Trophoblast cell (in vitro differentiated cells and primary cell): ENCODE measurements around the gene AK6.
A peak's percentile ranks its signal among the peaks of the same experiment; 100 is the strongest.

ENCODE experiments used
- DNase-seq, 2 donors: peaks; one replicate each; pipeline ENCODE4 v3.0.0-alpha.2; 2016
- H2AFZ ChIP-seq: 2 replicates; pipeline ENCODE4 v1.6.1; 2013; ENCODE audit warnings: low read length, moderate library complexity, mild to moderate bottlenecking; ENCODE audit not compliant: insufficient read depth, poor library complexity
- H2AK5ac ChIP-seq: 2 replicates; pipeline ENCODE4 v1.6.1; 2013; ENCODE audit warnings: mild to moderate bottlenecking, low read length
- H2BK120ac ChIP-seq: 2 replicates; pipeline ENCODE4 v1.6.1; 2013; ENCODE audit warnings: low read length, mild to moderate bottlenecking, moderate library complexity; ENCODE audit not compliant: insufficient read depth, poor library complexity
- H2BK12ac ChIP-seq: 2 replicates; pipeline ENCODE4 v1.6.1; 2013; ENCODE audit warnings: mild to moderate bottlenecking, low read length, moderate library complexity
- H2BK5ac ChIP-seq: 2 replicates; pipeline ENCODE4 v1.6.1; 2013; ENCODE audit warnings: low read length, low read depth, moderate library complexity, mild to moderate bottlenecking; ENCODE audit not compliant: poor library complexity
- H3K14ac ChIP-seq: 2 replicates; pipeline ENCODE4 v1.6.1; 2013; ENCODE audit warnings: mild to moderate bottlenecking, low read length
- H3K18ac ChIP-seq: 2 replicates; pipeline ENCODE4 v1.6.1; 2013; ENCODE audit warnings: mild to moderate bottlenecking, low read length
- H3K23ac ChIP-seq: 2 replicates; pipeline ENCODE4 v1.6.1; 2013; ENCODE audit warnings: low read length
- H3K27ac ChIP-seq: 2 replicates; pipeline ENCODE4 v1.5.1; 2013; ENCODE audit warnings: low read depth, mild to moderate bottlenecking, inconsistent platforms, low read length, moderate library complexity
- H3K27me3 ChIP-seq: 2 replicates; pipeline ENCODE4 v1.6.1; 2013; ENCODE audit warnings: inconsistent platforms, mild to moderate bottlenecking, low read length, moderate library complexity; ENCODE audit not compliant: insufficient read depth
- H3K36me3 ChIP-seq, 2 experiments: 1 replicate in 1 of 2; 2 replicates in 1 of 2; pipeline ENCODE4 v1.6.1; 2013; ENCODE audit warnings: low read length in 2 of 2, mild to moderate bottlenecking in 2 of 2, moderate library complexity in 1 of 2; ENCODE audit not compliant: insufficient read depth in 2 of 2, control insufficient read depth in 1 of 2
- H3K4ac ChIP-seq: 2 replicates; pipeline ENCODE4 v1.6.1; 2013; ENCODE audit warnings: low read depth, mild to moderate bottlenecking, low read length, moderate library complexity
- H3K4me1 ChIP-seq, 2 experiments: 1 replicate in 1 of 2; 2 replicates in 1 of 2; pipeline ENCODE4 v1.6.1; 2013; ENCODE audit warnings: low read length in 2 of 2, mild to moderate bottlenecking in 2 of 2, moderate library complexity in 1 of 2; ENCODE audit not compliant: insufficient read depth in 2 of 2, control insufficient read depth in 1 of 2
- H3K4me2 ChIP-seq: 2 replicates; pipeline ENCODE4 v1.6.1; 2013; ENCODE audit warnings: inconsistent platforms, mild to moderate bottlenecking, low read length, moderate library complexity
- H3K4me3 ChIP-seq: 2 replicates; pipeline ENCODE4 v1.5.1; 2013; ENCODE audit warnings: mild to moderate bottlenecking, low read depth, low read length, inconsistent platforms
- H3K79me1 ChIP-seq: one replicate; pipeline ENCODE4 v1.6.1; 2013; ENCODE audit warnings: low read length
- H3K79me2 ChIP-seq: 2 replicates; pipeline ENCODE4 v1.6.1; 2013; ENCODE audit warnings: low read length, mild to moderate bottlenecking; ENCODE audit not compliant: control insufficient read depth, insufficient read depth, poor library complexity
- H3K9ac ChIP-seq: 2 replicates; pipeline ENCODE4 v1.6.1; 2013; ENCODE audit warnings: mild to moderate bottlenecking, low read length
- H3K9me3 ChIP-seq: 2 replicates; pipeline ENCODE4 v1.6.1; 2013; ENCODE audit warnings: low read depth, mild to moderate bottlenecking, control low read depth, inconsistent platforms, low read length; ENCODE audit not compliant: insufficient read depth
- H4K12ac ChIP-seq: 2 replicates; pipeline ENCODE4 v1.6.1; 2013; ENCODE audit warnings: low read depth, mild to moderate bottlenecking, low read length, moderate library complexity
- H4K8ac ChIP-seq: 2 replicates; pipeline ENCODE4 v1.6.1; 2013; ENCODE audit warnings: low read depth, mild to moderate bottlenecking, low read length, moderate library complexity
- H4K91ac ChIP-seq: one replicate; pipeline ENCODE4 v1.6.1; 2013; ENCODE audit warnings: low read depth, mild to moderate bottlenecking, low read length, moderate library complexity
- WGBS: extraction: QIAGEN DNeasy Blood & Tissue Kit; methylation state at CpG from one replicate; pipeline ENCODE4 v1.1.7; 2013; ENCODE audit warnings: missing lambda C conversion rate; ENCODE audit not compliant: insufficient read length, insufficient coverage; ENCODE audit errors: extremely low coverage; 5-methylcytosine and 5-hydroxymethylcytosine counted together

Gene AK6

DNA sequence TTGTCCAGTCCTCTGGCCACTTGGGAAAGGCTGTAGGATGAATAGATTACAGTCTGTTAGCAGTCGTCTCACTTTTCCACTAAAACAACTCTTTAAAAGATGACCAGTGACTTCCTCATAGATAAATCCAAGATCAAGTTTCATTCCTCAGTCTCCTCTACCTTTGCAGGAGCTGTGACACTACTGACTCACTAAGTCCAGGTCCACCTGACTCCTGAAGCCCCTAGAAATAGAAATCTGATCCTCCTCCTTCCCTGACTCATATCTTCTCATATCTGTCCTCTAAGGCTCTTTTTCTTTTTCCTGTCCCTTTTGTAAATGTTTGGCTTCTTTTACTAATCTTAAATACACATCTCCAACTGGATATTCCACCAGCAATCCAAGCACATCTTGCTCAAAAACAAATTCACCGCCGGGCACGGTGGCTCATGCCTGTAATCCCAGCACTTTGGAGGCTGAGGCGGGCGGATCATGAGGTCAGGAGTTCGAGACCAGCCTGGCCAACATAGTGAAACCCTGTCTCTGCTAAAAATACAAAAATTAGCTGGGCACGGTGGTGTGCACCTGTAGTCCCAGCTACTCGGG lies 39.3 kb downstream of the AK6 start:
- Histone ChIP-seq H2AFZ (no peak overlapping the region), H2AK5ac (no peak overlapping the region), H3K9ac (no peak overlapping the region), H3K27me3 (no peaks in the 10 kb centered on the region), H3K79me2 (no peaks in the 10 kb centered on the region), H3K14ac (no peak overlapping the region), H2BK120ac (no peak overlapping the region), H4K8ac (no peak overlapping the region), H3K79me1 (no peaks in the 10 kb centered on the region), H3K27ac (no peak overlapping the region), H3K23ac (no peak overlapping the region), H4K12ac (no peak overlapping the region), H3K18ac (no peak overlapping the region), H3K4ac (no peak overlapping the region), H3K9me3 (no peaks in the 10 kb centered on the region), H2BK5ac (no peak overlapping the region), H3K4me1 (no peaks in the 10 kb centered on the region), H3K4me3 (no peak overlapping the region), H3K36me3 (no peaks in the 10 kb centered on the region), H4K91ac (no peak overlapping the region), H3K4me2 (no peak overlapping the region), H2BK12ac (no peak overlapping the region)
- WGBS: no CpG with 5 or more reads among the region's 9 CpGs
- DNase-seq: peak in 1 of 2 donors; percentile 40

DNA sequence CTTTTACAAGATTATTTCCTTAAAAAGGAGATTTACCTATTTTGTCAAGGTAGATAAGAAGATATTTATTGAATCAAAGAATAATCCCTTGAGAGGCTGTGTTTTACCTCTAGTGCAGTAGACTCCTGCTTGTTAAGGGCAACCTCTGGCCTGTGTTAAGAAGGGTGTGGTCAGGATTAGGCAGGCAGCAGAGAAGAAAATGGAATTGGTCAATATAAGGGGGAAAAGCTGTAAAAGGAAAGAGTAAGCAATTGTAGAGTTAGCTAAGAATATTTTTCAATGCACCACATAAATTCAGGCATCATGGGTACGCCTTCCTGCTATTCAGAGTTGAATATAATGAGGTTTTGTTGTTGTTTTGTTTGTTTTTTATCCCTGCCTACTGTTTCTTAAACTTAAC lies 43.0 kb downstream of the AK6 start:
- Histone ChIP-seq H3K14ac (no peak overlapping the region), H2BK120ac (no peak overlapping the region), H2BK5ac (no peak overlapping the region), H3K18ac (no peak overlapping the region), H3K9me3 (no peaks in the 10 kb centered on the region), H3K4ac (no peak overlapping the region), H3K27me3 (no peaks in the 10 kb centered on the region), H2BK12ac (no peak overlapping the region), H3K79me1 (no peaks in the 10 kb centered on the region), H2AFZ (no peak overlapping the region), H3K9ac (no peak overlapping the region), H4K91ac (no peak overlapping the region), H3K79me2 (no peaks in the 10 kb centered on the region), H4K12ac (no peak overlapping the region), H4K8ac (no peak overlapping the region), H3K36me3 (no peaks in the 10 kb centered on the region), H2AK5ac (no peak overlapping the region), H3K23ac (no peak overlapping the region), H3K4me1 (no peaks in the 10 kb centered on the region), H3K4me3 (no peak overlapping the region), H3K27ac (no peak overlapping the region), H3K4me2 (no peak overlapping the region)
- no CpG with 5 or more reads among the region's 1 CpG for WGBS
- DNase-seq: no peak

DNA sequence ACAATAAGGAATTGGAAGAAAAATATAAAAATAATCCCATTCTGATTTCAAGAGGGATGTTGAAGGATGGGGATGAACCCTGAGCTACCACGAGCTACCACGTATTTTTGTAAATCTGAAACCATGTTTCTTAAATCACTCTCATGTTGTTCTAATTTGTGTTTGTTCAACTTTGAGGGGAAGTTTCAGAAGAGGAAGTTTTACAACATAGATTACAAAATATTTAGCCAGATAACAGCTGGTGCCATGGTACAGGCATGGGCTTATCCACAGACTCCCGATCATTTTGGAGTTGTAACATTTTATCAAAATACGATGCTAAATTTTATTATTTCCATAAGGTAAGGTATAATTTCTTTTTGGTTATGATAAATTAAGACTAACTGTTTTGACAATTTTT lies 51.9 kb downstream of the AK6 start:
- no CpG with 5 or more reads among the region's 4 CpGs for WGBS
- no peak overlapping the region for H2BK120ac ChIP-seq

DNA sequence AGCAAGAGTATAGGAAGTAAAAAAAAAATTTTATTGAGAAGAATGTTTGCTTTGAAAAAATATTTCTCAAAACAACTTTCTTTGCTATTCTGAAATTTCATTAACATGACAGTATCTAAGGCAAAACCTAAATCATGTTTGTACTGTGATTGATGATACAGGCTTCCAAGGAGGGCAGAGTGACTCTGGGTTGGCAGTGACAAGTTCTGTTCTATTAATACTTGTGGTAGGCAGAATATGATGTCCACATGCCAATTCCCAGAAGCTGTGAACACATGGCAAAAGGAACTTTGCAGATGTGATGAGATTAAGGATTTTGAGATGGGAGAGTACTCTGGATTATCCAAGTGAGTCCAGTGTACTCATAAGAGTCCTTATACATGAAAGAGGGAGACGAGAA lies 53.3 kb downstream of the AK6 start:
- no peak overlapping the region for H2AFZ ChIP-seq
- H3K79me1 ChIP-seq: no peaks in the 10 kb centered on the region
- no peak overlapping the region for H3K27ac ChIP-seq
- H2BK120ac ChIP-seq: no peak overlapping the region
- H3K9me3 ChIP-seq: no peaks in the 10 kb centered on the region
- WGBS: 80% methylated on average over 1 of the region's 1 CpG
- H3K4me3 ChIP-seq: no peak overlapping the region
- H3K9ac ChIP-seq: no peak overlapping the region
- H4K8ac ChIP-seq: no peak overlapping the region
- H4K91ac ChIP-seq: no peak overlapping the region
- no peak overlapping the region for H3K23ac ChIP-seq
- H3K4ac ChIP-seq: no peak overlapping the region
- H3K4me1 ChIP-seq: no peaks in the 10 kb centered on the region
- H3K18ac ChIP-seq: no peak overlapping the region
- H3K79me2 ChIP-seq: no peaks in the 10 kb centered on the region
- H2BK12ac ChIP-seq: no peak overlapping the region
- H2AK5ac ChIP-seq: no peak overlapping the region
- no peaks in the 10 kb centered on the region for H3K27me3 ChIP-seq
- H3K4me2 ChIP-seq: no peak overlapping the region
- no peak overlapping the region for H4K12ac ChIP-seq
- DNase-seq: no peak
- H2BK5ac ChIP-seq: no peak overlapping the region
- H3K14ac ChIP-seq: no peak overlapping the region
- H3K36me3 ChIP-seq: no peaks in the 10 kb centered on the region

More for the DNA sequence above, 51.9 kb downstream of the AK6 start:
- Histone ChIP-seq H3K9ac (no peak overlapping the region), H3K79me2 (no peaks in the 10 kb centered on the region), H2AFZ (no peak overlapping the region), H3K27me3 (no peaks in the 10 kb centered on the region), H3K9me3 (no peaks in the 10 kb centered on the region), H2AK5ac (no peak overlapping the region), H3K23ac (no peak overlapping the region), H3K4me2 (no peak overlapping the region), H3K4me3 (no peak overlapping the region), H4K91ac (no peak overlapping the region), H3K79me1 (no peaks in the 10 kb centered on the region), H4K12ac (no peak overlapping the region), H2BK5ac (no peak overlapping the region), H3K14ac (no peak overlapping the region), H3K4ac (no peak overlapping the region), H2BK12ac (no peak overlapping the region), H3K18ac (no peak overlapping the region), H3K36me3 (no peaks in the 10 kb centered on the region), H4K8ac (no peak overlapping the region), H3K4me1 (no peaks in the 10 kb centered on the region), H3K27ac (no peak overlapping the region)
- DNase-seq: no peak
